Renal cortex interstitium (tissue), 11 donors: ENCODE data around the gene MORN1. TPM values are rescaled to one million over a fixed set of nuclear protein-coding genes. Genes with fewer than 3 reads are reported as not detected.
"Not testable (repeated sequence)": the region's sequence is repeated elsewhere in the genome, so short reads cannot be mapped to it uniquely, and the experiment has no call there.

Experiments
- DNase-seq, 11 donors: peaks; one replicate each; pipeline ENCODE4 v3.0.0-alpha.2; 2013; ENCODE audit warnings: low read depth in 9 of 11, low spot score in 4 of 11; ENCODE audit errors: extremely low read depth in 1 of 11
- polyA plus RNA-seq, 3 donors: library from polyadenylated mRNA; unstranded; fragments of 120-200 nt; gene quantifications; one replicate each; pipeline ENCODE4 v1.2.1, GENCODE V29; 2013; ENCODE audit not compliant: insufficient read length in 3 of 3

The MORN1 gene
- polyA plus RNA-seq, 3 donors = 11.8 to 19.5 (median 15.5) TPM

DNA sequence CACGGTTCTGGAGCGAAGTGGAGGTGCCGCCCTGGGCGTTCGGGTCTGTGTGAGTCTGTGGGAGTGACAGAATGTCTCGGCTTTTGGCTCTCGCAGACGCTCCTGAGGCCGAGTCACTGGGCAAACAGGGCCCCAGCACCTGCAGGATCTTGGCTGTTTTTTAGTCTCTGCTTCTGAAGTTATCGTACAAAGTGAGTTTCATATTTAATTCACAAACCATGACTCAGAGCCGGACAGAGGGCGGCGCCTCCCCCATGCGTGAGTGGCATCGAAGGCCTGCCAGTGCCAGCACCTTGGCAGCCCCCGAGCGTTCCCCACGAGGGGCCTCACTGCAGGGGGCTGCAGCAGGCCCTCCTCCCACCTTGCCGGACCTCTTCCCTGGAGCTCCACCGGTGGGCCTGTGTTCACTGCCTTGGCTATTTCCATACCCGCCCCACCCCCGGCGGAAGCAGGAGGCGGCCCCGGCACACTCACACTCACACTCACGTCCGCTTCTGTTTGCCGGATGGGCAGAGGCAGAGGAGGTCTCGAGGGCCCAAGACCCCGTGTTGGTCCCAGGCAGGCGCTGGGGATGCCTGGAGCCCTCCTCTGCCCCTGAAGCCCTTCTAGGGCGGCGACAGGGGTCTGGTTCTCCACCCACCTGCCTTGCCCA is 56.3 kb downstream of the MORN1 start:
- DNase-seq = no peak

GRCh38 chr1:2334366-2334765 is 57.0 kb downstream of the MORN1 start:
- no peak for DNase-seq

DNA sequence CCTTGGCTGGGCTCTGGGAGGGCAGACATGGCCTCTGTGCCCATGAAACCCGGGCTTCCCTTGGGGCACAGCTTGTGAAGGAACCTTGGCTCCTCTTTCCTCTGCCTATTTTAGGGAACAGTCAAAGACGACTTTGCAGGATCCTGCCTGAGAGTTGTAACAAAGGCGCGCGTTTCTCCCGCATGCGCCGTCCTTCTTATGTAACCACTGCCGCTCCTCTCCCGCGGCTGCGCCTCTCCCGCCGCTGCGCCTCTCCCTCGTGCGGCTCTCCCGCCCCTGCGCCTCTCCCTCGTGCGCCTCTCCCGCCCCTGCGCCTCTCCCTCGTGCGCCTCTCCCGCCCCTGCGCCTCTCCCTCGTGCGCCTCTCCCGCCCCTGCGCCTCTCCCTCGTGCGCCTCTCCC is 59.8 kb downstream of the MORN1 start:
- DNase-seq = not testable (repeated sequence)

GRCh38 chr1:2331200-2331544 is 60.2 kb downstream of the MORN1 start:
- DNase-seq = no peak

- DNase-seq = no peak
These were observed 60.7 kb downstream of the MORN1 start for GRCh38 chr1:2330519-2331199.

- DNase-seq = no peak
These were observed 61.3 kb downstream of the MORN1 start for GRCh38 chr1:2330035-2330434.

DNA sequence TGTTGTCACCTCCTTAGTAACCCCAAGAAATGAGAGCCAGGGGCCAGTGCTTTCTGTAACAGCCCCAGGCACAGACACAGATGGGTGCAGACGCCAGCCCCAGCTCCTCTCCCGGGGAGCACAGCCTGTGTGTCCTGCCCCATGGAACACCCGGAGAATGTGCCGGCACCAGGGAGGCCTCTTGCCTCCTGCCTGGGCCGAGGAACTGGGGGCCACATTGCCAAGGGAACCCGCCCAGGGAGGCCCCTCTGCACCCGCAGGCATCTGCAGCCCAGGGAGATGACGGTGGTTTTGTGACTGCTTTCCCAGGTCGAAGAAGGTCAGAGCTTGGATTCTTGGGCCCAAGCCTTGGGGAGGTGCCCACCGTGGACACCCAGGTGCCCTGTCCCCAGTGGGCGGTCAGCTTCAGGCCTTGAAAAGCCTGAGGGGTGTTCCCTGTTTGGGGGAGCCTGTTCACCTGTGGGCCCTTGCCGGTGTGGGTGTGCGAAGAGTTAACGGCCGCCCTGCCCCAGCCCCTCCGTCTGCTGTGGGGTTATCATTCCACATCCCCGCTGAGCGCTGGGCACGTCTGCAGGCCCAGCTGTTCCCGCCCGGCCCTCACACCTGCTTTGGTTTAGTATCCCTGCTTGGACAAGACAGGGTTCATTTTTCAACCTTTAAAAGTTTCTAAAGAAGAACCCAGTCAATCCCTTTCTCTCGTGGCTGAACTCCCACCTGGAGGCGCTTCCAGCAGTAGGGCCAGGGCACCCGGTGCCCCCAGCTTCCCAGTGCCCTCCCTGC is 62.5 kb downstream of the MORN1 start:
- DNase-seq = no peak

DNA sequence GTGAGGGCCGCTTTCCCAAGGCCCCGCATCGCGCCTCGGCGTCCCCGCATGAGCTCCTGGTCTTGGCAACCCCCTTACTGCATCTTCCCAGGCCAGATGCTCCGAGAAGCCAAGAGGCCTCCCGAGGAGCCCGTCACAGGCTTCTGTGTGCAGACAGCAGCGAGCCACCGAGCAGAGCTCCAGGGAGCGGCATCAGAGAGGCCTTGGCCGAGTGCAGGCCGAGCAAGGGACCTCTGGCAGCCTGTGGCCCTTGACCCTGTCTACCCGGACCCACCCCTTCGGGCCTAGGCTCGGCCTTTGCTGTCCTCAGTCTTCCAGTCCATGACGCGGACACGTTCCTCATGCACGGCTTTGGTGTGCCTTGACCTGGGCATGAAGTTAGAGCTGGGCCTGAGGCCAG is 63.5 kb downstream of the MORN1 start:
- no peak for DNase-seq

DNA sequence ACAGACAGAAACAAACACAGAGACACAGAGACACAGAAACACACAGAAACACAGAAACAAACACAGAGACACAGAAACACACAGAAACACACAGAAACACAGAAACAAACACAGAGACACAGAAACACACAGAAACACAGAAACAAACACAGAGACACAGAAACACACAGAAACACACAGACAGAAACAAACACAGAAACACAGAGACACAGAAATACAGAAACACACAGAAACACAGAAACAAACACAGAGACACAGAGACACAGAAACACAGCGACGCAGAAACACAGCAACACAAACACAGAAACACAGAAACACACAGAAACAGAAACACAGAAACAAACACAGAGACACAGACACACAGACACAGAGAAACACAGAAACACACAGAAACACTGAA is 64.2 kb downstream of the MORN1 start:
- DNase-seq = not testable (repeated sequence)

- DNase-seq = no peak
These were observed 64.8 kb downstream of the MORN1 start for GRCh38 chr1:2326524-2326923.

- no peak for DNase-seq
These were observed 66.6 kb downstream of the MORN1 start for GRCh38 chr1:2324553-2325366.

GRCh38 chr1:2323451-2323974 is 67.8 kb downstream of the MORN1 start:
- no peak for DNase-seq

DNA sequence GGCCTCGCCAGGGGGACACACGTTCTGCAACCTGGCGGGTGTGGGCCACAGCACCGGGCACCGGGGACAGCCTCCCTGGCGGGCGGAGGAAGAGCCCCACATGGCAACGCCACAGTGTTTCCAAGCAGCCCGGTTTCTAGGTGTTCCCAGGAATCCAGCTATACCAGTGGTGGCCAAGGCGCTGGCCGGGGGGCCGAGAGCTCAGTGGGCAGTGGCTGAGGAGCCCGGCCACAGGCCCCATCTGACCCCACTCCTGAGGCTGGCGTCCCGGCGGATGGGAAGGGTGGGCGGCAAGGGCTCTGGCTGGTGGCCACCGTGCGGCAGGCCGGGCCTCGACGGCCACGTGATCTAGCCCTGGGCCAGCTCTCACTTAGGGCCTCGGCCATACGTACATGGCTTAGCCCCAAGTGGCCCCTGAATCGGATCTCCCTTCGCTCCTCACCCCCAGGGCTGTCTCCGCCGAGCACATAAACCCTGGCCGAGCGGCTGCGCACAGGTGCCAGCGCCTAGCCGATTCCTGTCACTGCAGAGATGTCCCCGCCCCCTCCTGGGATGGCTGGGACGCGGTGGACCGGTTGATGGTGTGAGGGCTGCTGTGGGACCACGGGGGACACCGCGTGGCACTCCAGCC is 68.7 kb downstream of the MORN1 start:
- DNase-seq = peak in 1 of 11 donors; percentile 51

DNA sequence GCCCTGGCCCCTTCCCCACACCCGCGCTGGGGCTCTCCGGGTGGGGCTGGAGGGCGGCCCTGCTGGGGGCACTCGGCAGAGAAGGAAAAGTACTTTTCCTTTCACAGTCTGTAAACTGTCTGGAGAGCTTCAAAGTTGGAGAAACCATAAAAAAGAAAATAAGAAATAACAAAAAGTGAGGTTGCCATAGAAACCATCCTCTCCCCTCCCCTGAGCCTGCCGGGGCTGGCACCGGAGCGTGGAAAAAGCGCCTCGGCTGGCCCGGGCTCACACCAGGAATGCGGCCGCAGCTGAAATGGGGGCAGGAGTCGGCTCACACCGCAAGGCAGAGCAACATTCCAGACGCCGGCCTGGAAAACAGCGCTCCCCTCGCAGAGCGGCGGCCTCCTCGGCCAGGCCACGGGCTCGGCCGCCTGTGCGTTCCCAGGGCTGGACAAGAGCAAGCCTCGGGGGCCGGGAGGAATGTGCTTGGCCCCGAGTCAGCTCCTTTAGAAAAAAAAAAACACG is 69.2 kb downstream of the MORN1 start:
- DNase-seq = peak; percentile 52 to 91 (median 83)

- DNase-seq = no peak
These were observed 70.3 kb downstream of the MORN1 start for GRCh38 chr1:2320760-2321667.

DNA sequence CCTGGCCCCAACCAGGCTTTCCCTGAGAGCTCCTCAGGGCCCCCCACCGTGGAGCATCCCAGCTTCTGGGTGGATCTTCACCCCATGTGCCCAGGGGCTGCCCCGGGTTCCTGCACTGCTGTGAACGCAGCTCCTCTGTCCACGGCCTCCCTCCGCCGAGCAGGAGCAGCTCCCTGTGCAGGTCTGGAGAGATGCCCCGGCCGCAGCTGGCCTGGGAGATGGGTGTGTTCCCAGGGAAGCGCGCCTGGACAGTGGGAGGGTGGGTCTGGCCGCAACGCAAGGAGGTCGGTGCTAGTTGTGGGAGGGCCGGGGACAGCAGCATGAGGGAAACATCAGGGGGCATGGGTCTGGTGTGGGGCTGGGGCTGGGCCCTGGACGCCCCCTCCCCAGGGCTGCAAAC is 71.3 kb downstream of the MORN1 start:
- DNase-seq = no peak

DNA sequence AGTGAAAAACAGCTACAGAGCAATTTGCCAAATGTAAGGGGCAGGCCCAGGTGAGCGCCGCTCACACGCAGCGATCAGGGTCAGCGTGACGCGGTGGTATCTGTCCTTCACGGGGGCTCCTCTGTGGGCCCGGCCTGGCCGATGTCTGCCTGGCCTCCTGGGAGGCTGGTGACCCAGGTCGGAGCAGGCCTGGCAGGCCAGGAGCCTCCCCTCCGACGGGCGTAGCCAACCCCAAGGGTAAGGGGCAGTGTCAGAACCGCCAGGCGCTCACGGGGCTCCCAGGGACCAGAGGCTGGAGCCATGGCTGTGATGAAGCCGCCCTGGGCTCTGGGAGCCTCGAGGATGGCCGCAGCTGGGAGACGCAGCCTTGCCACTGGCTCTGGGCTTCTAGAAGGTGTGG is 72.1 kb downstream of the MORN1 start:
- no peak for DNase-seq
